ENCODE measurements around the gene MPST.
"Not testable (repeated sequence)": the region's sequence is repeated elsewhere in the genome, so short reads cannot be mapped to it uniquely, and the experiment has no call there.

DNA sequence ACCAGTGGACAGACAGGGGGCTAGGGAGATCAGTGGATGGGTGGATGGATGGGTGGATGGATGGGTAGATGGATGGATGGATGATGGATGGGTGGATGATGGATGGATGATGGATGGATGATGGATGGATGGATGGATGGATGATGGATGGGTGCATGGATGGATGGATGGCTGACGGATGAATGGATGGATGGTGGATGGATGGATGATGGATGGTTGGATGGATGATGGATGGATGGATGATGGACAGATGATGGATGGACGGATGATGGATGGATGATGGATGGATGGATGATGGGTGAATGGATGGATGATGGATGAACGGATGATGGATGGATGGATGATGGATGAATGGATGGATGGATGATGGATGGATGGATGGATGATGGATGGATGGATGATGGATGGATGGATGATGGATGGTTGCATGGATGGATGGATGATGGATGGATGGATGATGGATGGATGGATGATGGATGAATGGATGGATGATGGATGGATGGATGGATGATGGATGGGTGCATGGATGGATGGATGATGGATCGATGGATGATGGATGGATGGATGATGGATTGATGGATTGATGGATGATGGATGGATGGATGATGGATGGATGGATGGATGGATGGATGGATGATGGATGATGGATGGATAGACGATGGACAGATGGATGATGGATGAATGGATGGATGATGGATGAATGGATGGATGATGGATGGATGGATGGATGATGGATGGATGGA is 52.5 kb downstream of the MPST start:
- TF ChIP-seq FOXK2, SP1 (IDR thresholded peaks at IDR 0.05): not testable (repeated sequence)
